Loucy (cell line): ENCODE data around the gene RPL38.

ENCODE experiments used
- H2AFZ ChIP-seq: fragments of 200-600 bp; sonication (generic); 2 replicates; pipeline ENCODE4 v1.6.0; 2016; ENCODE audit warnings: antibody characterized with exemption, mild to moderate bottlenecking, low read length, moderate library complexity
- H3F3A ChIP-seq: fragments of 200-600 bp; 2 replicates; pipeline ENCODE4 v1.6.0; 2016; ENCODE audit warnings: antibody characterized with exemption, low read depth, mild to moderate bottlenecking
- H3K27me3 ChIP-seq: fragments of 200-600 bp; sonication (generic); 2 replicates; pipeline ENCODE4 v1.6.1; 2014; ENCODE audit warnings: low read length, mild to moderate bottlenecking; ENCODE audit not compliant: insufficient read depth, poor library complexity, severe bottlenecking
- H3K36me3 ChIP-seq: fragments of 200-600 bp; sonication (generic); 2 replicates; pipeline ENCODE4 v1.6.1; 2016; ENCODE audit warnings: low read length; ENCODE audit not compliant: insufficient read depth
- H3K4me1 ChIP-seq: fragments of 200-600 bp; sonication (generic); 2 replicates; pipeline ENCODE4 v1.5.1; 2014; ENCODE audit warnings: low read length, mild to moderate bottlenecking; ENCODE audit not compliant: insufficient read depth, poor library complexity, severe bottlenecking
- H3K4me2 ChIP-seq: fragments of 200-600 bp; sonication (generic); 2 replicates; pipeline ENCODE4 v1.6.0; 2014; ENCODE audit warnings: antibody characterized with exemption, low read length, low read depth, mild to moderate bottlenecking; ENCODE audit not compliant: poor library complexity, severe bottlenecking
- H3K4me3 ChIP-seq: fragments of 200-600 bp; sonication (generic); 2 replicates; pipeline ENCODE4 v1.5.1; 2014; ENCODE audit warnings: low read length, mild to moderate bottlenecking, mixed read lengths; ENCODE audit not compliant: poor library complexity, severe bottlenecking
- H3K79me2 ChIP-seq: fragments of 200-600 bp; sonication (generic); 2 replicates; pipeline ENCODE4 v1.6.1; 2014; ENCODE audit warnings: low read length; ENCODE audit not compliant: insufficient read depth
- H3K9ac ChIP-seq: fragments of 200-600 bp; sonication (generic); 2 replicates; pipeline ENCODE4 v1.6.0; 2014; ENCODE audit warnings: mild to moderate bottlenecking, low read depth, low read length, moderate library complexity; ENCODE audit not compliant: poor library complexity, severe bottlenecking
- H3K9me2 ChIP-seq: fragments of 200-600 bp; sonication (generic); replicated peaks from 2 replicates; pipeline ENCODE4 v1.6.1; 2016; ENCODE audit warnings: low read depth, low read length, mixed read lengths
- H3K9me3 ChIP-seq: fragments of 200-600 bp; sonication (generic); 2 replicates; pipeline ENCODE4 v1.6.1; 2014; ENCODE audit warnings: mild to moderate bottlenecking, antibody characterized with exemption, low read length, low read depth; ENCODE audit not compliant: insufficient read depth
- H4K20me1 ChIP-seq: fragments of 200-600 bp; sonication (generic); 2 replicates; pipeline ENCODE4 v1.6.0; 2014; ENCODE audit warnings: antibody characterized with exemption, low read length, mild to moderate bottlenecking; ENCODE audit not compliant: insufficient read depth, poor library complexity, severe bottlenecking
- EZH2phosphoT487 ChIP-seq: fragments of 200-600 bp; IDR thresholded peaks from 2 replicates; pipeline ENCODE4 v1.6.1; 2018; ENCODE audit warnings: antibody characterized with exemption, mild to moderate bottlenecking, moderate library complexity, borderline replicate concordance
- TF ChIP-seq, protein P1 (sequence below): fragments of 200-600 bp; sonication (generic); conservative IDR thresholded peaks from 2 replicates; pipeline ENCODE4 v1.5.1; 2014; ENCODE audit warnings: mild to moderate bottlenecking, antibody characterized with exemption, low read length

The RPL38 gene

DNA sequence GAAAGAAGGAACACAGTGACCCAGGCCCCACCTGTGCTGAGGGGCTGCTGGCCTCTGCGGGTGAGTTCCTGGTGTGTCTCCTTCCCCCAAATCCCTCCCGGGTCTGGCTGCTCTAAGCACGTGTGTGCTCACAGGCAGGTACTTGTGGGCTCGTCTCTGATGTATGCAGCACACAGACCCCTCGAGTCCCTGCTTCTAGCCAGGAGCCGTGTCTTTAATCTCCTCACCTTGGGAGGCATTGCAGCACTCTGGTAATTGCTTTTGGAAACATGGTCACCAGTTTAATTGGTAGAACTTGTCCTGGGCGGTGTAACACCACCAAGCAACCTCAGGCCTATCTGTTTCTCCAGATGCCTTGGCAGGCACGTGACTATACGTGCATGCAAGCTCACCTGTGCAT lies 8.8 kb upstream of the RPL38 start:
- H3K27me3 ChIP-seq, result no peaks in the 10 kb centered on the region

GRCh38 chr17:74196541-74197317 lies 6.7 kb upstream of the RPL38 start:
- Histone ChIP-seq H3K4me3 (no peak overlapping the region), H3K9ac (no peak overlapping the region), H3F3A (no peaks in the 10 kb centered on the region), H3K36me3 (no peaks in the 10 kb centered on the region), H3K27me3 (no peaks in the 10 kb centered on the region), H4K20me1 (no peaks in the 10 kb centered on the region), H3K4me1 (no peaks in the 10 kb centered on the region), H3K9me3 (no peaks in the 10 kb centered on the region), H2AFZ (no peak overlapping the region), H3K79me2 (no peaks in the 10 kb centered on the region), H3K4me2 (no peak overlapping the region), H3K9me2 (no peaks in the 10 kb centered on the region)
- no peak for TF ChIP-seq EZH2phosphoT487
- TF ChIP-seq, protein P1, sequence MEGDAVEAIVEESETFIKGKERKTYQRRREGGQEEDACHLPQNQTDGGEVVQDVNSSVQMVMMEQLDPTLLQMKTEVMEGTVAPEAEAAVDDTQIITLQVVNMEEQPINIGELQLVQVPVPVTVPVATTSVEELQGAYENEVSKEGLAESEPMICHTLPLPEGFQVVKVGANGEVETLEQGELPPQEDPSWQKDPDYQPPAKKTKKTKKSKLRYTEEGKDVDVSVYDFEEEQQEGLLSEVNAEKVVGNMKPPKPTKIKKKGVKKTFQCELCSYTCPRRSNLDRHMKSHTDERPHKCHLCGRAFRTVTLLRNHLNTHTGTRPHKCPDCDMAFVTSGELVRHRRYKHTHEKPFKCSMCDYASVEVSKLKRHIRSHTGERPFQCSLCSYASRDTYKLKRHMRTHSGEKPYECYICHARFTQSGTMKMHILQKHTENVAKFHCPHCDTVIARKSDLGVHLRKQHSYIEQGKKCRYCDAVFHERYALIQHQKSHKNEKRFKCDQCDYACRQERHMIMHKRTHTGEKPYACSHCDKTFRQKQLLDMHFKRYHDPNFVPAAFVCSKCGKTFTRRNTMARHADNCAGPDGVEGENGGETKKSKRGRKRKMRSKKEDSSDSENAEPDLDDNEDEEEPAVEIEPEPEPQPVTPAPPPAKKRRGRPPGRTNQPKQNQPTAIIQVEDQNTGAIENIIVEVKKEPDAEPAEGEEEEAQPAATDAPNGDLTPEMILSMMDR, result no peak

More for the DNA sequence above, 8.8 kb upstream of the RPL38 start:
- H3K9ac ChIP-seq, result no peak overlapping the region
- no peaks in the 10 kb centered on the region for H3K4me1 ChIP-seq
- H3K79me2 ChIP-seq, result no peaks in the 10 kb centered on the region
- H2AFZ ChIP-seq, result no peak overlapping the region
- H4K20me1 ChIP-seq, result no peaks in the 10 kb centered on the region
- no peaks in the 10 kb centered on the region for H3F3A ChIP-seq
- H3K4me3 ChIP-seq, result no peak overlapping the region
- no peak overlapping the region for H3K4me2 ChIP-seq
- TF ChIP-seq, protein P1, result no peak
- TF ChIP-seq EZH2phosphoT487, result no peak
- H3K9me3 ChIP-seq, result no peaks in the 10 kb centered on the region
- H3K9me2 ChIP-seq, result no peaks in the 10 kb centered on the region
- no peaks in the 10 kb centered on the region for H3K36me3 ChIP-seq

DNA sequence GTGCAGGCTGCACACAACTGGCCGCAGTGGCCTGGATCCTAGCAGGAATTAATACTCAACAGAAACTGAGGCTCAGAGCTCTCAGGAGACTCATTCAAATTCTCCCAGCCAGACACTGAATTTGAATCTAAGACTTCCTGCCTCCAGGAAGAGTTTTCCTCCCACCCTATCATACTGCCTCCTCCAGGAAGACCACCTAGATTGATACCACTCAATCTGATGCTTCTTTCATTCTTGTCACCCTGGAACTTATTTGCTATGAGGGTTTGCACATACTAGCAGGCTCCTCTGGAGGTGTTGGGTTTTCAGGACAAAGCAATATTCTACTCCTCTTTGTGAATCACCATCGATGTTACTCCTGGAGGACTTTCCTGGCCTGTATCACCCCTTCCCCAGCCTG lies 5.7 kb upstream of the RPL38 start:
- Histone ChIP-seq H3K4me2 (no peak overlapping the region), H3K4me3 (no peak overlapping the region), H3K79me2 (no peaks in the 10 kb centered on the region), H3F3A (no peaks in the 10 kb centered on the region), H3K27me3 (no peaks in the 10 kb centered on the region), H3K9me3 (no peaks in the 10 kb centered on the region), H4K20me1 (no peaks in the 10 kb centered on the region), H2AFZ (no peak overlapping the region), H3K4me1 (no peaks in the 10 kb centered on the region), H3K36me3 (no peaks in the 10 kb centered on the region), H3K9me2 (no peaks in the 10 kb centered on the region), H3K9ac (no peak overlapping the region)
- no peak for TF ChIP-seq EZH2phosphoT487
- TF ChIP-seq, protein P1, result no peak
